Activated T-helper 2 cell treated with anti-CD3 and anti-CD28 coated beads, Interferon-gamma antibody, Interleukin-2, Interleukin-4, amounts not matched to agents 10 μg/mL and 5 μg/mL and 100 μg/mL, durations not matched to agents 14 hours and 24 hours and 36 hours (primary cell): ENCODE measurements around the gene ITGB8. TPM values are rescaled to one million over a fixed set of nuclear protein-coding genes. Genes with fewer than 3 reads are reported as not detected.

Experiments
- DNase-seq: peaks from one replicate; pipeline ENCODE4 v3.0.0; 2021; ENCODE audit warnings: low spot score
- H3K27ac Mint-ChIP-seq: one replicate; pipeline ENCODE4 v1.8.0; 2021; ENCODE audit warnings: mixed read lengths
- H3K27me3 Mint-ChIP-seq: one replicate; pipeline ENCODE4 v1.8.0; 2021; ENCODE audit warnings: low read depth, mixed read lengths
- H3K36me3 Mint-ChIP-seq: one replicate; pipeline ENCODE4 v1.8.0; 2021; ENCODE audit warnings: low read depth, mixed read lengths
- H3K4me1 Mint-ChIP-seq: one replicate; pipeline ENCODE4 v1.8.0; 2021; ENCODE audit warnings: low read depth, mixed read lengths
- H3K4me3 Mint-ChIP-seq: one replicate; pipeline ENCODE4 v1.8.0; 2021; ENCODE audit warnings: low read depth, mild to moderate bottlenecking, moderate library complexity, mixed read lengths
- H3K9me3 Mint-ChIP-seq: one replicate; pipeline ENCODE4 v1.8.0; 2021; ENCODE audit warnings: mixed read lengths
- intact Hi-C: fragments of 100-400 bp; cut with micrococcal nuclease; formaldehyde crosslinking; loops from one replicate; pipeline ENCODE4 v1.15.1; 2023
- total RNA-seq: library from RNA; stranded (reverse); gene quantifications from 2 replicates; pipeline ENCODE4 v1.2.3, GENCODE V29; 2022

The ITGB8 gene
- total RNA-seq, 1 donor from 2014 or later: 0.05 TPM

DNA sequence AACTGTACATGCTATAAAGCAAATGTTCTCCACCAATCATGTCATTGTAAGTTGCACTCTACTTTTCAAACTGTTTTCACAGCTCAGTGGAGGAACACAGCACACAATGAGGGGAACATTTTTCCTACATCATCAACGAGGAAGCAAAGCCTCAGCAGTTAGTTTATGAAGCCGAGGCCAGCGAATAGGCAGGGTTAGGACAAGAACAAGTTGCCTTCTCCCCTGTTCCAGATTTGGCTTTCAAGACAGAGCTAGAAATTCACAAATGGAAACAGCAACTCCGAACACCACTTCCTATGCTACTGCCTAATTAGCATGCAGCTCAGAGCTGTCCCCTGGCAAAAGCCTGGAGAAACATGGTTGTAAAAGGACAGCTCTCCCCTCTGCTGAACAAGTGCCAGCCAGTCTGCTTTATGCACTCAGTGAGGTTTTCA lies 19.8 kb downstream of the ITGB8 start:
- intact Hi-C loops: no loop called here
- DNase-seq: no peak
- Mint-ChIP-seq H3K4me1 (no peaks in the 10 kb centered on the region), H3K27me3 (no peaks in the 10 kb centered on the region), H3K4me3 (no peak overlapping the region), H3K27ac (no peak overlapping the region), H3K36me3 (no peaks in the 10 kb centered on the region), H3K9me3 (no peaks in the 10 kb centered on the region)

DNA sequence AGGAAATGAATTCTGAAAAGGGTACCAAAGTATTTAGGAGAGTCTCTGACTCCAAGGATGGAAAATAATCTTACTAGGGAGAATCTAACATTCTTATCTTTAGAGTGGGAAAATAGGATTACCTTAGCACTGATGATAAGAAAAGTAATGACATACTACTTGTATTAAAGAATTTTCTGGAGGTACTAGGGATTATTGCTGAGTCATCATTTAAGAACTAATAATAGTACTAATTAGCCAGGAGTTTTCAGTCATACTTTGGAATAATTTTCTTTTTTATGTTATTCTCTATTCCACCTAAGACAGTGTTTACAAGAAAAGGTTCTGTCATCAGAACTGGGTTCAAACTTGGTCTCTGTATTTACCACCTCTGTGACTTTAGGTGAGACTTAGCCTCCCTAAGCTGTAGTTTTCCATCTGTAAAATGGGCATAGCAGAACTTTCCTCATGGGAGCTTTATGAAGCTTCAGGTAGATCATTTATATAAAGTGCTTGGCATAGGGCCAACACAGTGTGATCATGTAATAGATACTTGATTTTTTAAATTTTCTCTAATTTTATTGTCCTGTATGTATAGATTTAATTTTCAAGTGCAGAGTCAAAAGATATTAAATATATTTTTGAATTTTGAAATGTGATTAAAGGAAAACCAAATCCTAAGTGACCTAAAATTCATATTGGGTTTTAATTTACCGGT lies 20.4 kb downstream of the ITGB8 start:
- H3K27me3 Mint-ChIP-seq: no peaks in the 10 kb centered on the region
- no peaks in the 10 kb centered on the region for H3K36me3 Mint-ChIP-seq
- intact Hi-C loops: no loop called here
- no peak for DNase-seq
- H3K4me1 Mint-ChIP-seq: no peaks in the 10 kb centered on the region
- no peaks in the 10 kb centered on the region for H3K9me3 Mint-ChIP-seq
- H3K4me3 Mint-ChIP-seq: no peak overlapping the region
- no peak overlapping the region for H3K27ac Mint-ChIP-seq

DNA sequence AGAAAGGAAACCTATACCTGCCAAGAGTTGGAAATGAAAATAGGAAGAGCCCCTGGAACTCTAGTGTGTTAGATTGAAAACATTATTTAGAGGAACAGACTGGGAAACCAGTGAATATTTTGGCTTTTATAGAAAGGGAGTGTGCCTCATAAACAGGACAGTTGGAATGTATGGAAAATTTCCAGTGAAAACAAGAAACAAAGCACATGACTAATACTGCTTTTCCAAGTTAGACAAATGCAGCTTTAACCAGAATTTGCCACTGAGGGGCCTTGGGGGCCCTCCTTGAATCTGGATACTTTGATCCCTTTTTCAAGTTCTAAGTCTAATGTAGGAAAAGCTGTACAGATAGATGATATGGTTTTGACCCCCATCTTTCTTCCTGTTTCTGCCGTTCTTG lies 21.2 kb downstream of the ITGB8 start:
- H3K27ac Mint-ChIP-seq: no peak overlapping the region
- H3K4me1 Mint-ChIP-seq: no peaks in the 10 kb centered on the region
- H3K4me3 Mint-ChIP-seq: no peak overlapping the region
- no peaks in the 10 kb centered on the region for H3K27me3 Mint-ChIP-seq
- no peaks in the 10 kb centered on the region for H3K36me3 Mint-ChIP-seq
- DNase-seq: no peak
- H3K9me3 Mint-ChIP-seq: no peaks in the 10 kb centered on the region
- intact Hi-C loops: no loop called here

DNA sequence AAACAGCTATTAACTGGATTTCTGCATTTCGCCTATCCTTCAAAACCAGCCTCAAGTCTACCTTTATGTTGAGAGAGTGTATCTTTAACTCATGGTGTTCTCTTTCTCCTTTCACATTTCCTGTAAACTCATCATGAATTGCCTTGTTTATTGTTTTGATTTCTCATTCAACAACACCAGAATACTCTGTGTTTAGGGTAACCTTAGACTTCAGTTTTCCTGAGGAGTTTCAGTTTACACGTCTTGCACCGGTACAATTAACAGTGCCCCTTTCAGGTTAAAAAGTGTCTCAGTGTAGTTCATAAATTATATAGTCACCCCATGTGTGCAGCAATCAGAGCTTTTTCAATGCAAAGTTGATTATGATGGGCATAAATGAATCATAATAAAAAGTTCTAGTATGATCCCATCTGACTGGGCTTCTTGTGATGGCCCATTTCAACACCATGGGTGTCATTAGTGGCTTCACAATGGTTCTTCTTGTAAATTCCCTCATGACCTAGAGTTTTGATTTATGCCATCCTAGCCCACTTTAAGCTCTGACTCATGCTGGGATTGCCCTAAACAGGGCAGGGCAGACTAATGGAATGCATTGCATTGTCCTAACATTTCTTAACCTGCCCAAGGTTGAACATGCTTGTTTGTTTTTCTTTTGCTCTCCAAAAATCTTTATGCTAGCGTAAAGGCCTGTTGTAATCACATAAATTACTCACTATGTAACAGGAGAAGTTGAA lies 22.0 kb downstream of the ITGB8 start:
- no peaks in the 10 kb centered on the region for H3K4me1 Mint-ChIP-seq
- no peaks in the 10 kb centered on the region for H3K36me3 Mint-ChIP-seq
- intact Hi-C loops: no loop called here
- no peak overlapping the region for H3K4me3 Mint-ChIP-seq
- no peaks in the 10 kb centered on the region for H3K9me3 Mint-ChIP-seq
- H3K27me3 Mint-ChIP-seq: no peaks in the 10 kb centered on the region
- H3K27ac Mint-ChIP-seq: no peak overlapping the region
- DNase-seq: no peak

- Mint-ChIP-seq H3K27me3 (no peaks in the 10 kb centered on the region), H3K36me3 (no peaks in the 10 kb centered on the region), H3K9me3 (no peaks in the 10 kb centered on the region), H3K4me3 (no peak overlapping the region), H3K4me1 (no peaks in the 10 kb centered on the region), H3K27ac (no peak overlapping the region)
- intact Hi-C loops: no loop called here
- no peak for DNase-seq
These were observed 24.2 kb downstream of the ITGB8 start for GRCh38 chr7:20354610-20355528.

GRCh38 chr7:20358106-20358505 lies 27.4 kb downstream of the ITGB8 start:
- Mint-ChIP-seq H3K36me3 (no peaks in the 10 kb centered on the region), H3K4me3 (no peak overlapping the region), H3K9me3 (no peaks in the 10 kb centered on the region), H3K4me1 (no peaks in the 10 kb centered on the region), H3K27me3 (no peaks in the 10 kb centered on the region), H3K27ac (no peak overlapping the region)
- intact Hi-C loops: no loop called here
- DNase-seq: no peak

- Mint-ChIP-seq H3K4me1 (no peaks in the 10 kb centered on the region), H3K36me3 (no peaks in the 10 kb centered on the region), H3K9me3 (no peaks in the 10 kb centered on the region), H3K27ac (no peak overlapping the region), H3K27me3 (no peaks in the 10 kb centered on the region), H3K4me3 (no peak overlapping the region)
- intact Hi-C loops: no loop called here
- DNase-seq: no peak
These were observed 28.1 kb downstream of the ITGB8 start for GRCh38 chr7:20358762-20359282.

- no peaks in the 10 kb centered on the region for H3K27me3 Mint-ChIP-seq
These were observed 28.8 kb downstream of the ITGB8 start for GRCh38 chr7:20359341-20359963.

DNA sequence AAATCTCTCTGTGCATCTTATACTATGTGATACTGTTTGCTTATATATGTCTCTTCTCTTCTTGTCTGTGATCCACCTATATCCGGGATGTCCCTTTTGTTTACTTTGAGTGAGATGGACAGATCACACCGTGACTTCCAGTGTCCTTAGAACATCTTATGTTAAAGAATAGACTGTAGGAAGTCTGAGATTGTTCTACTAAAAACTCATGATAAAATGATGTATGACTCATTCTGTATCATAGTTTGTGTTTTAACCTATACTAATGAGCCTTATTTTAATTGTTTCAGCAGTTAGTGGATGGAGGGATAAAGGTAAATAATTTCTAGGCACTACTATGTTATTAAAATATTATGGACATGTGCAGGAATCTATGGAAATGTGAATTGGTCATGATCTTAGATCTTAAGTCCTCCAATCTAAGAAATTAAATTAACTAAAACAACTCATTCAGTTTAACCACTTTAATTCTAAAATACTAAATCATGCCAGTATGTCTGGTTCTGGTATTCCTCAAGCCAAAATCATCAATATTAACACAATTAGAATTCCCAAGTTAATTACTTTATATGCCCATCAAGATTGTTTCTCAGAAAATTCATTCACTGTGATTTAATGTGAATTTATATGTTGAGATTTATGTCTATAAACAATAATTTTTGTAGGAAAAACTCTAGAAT lies 32.0 kb downstream of the ITGB8 start:
- Mint-ChIP-seq H3K27ac (no peak overlapping the region), H3K4me3 (no peak overlapping the region), H3K36me3 (no peaks in the 10 kb centered on the region), H3K9me3 (no peaks in the 10 kb centered on the region), H3K4me1 (no peaks in the 10 kb centered on the region), H3K27me3 (no peaks in the 10 kb centered on the region)
- no peak for DNase-seq
- intact Hi-C loops: no loop called here

More at GRCh38 chr7:20359341-20359963, 28.8 kb downstream of the ITGB8 start:
- H3K27ac Mint-ChIP-seq: no peak overlapping the region
- no peak overlapping the region for H3K4me3 Mint-ChIP-seq
- H3K9me3 Mint-ChIP-seq: no peaks in the 10 kb centered on the region
- no peaks in the 10 kb centered on the region for H3K36me3 Mint-ChIP-seq
- intact Hi-C loops: no loop called here
- no peaks in the 10 kb centered on the region for H3K4me1 Mint-ChIP-seq
- DNase-seq: no peak

DNA sequence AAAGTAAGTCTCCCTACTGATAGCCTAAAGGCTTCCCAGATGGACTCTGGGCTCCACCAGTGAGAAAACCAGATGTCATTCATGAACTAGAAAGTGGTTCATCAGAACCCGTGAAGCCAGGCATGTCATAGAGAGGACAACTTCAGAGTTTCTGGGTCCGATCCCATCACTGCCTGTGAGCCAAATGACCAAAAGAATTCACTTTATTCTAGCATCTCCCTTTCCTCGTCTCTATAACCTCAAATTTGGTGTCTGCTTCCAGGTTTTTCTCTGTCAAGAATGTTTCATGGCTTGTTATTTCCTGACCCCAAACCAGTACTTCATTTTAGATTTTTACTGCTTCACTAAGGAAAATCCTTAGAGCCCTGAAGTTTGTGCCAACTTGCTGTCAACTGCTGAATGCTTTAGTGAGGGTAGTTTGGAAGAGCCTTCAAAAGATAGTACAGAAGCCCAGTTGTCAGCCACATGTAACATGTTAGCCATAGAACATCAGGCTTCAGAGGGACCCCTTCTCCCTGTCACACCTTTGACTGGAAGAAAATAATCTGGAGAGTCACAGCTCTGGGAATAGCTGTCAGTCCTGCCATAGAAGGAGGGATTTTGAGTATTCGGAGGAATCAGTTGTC lies 34.0 kb downstream of the ITGB8 start:
- intact Hi-C loops: no loop called here
- no peaks in the 10 kb centered on the region for H3K4me1 Mint-ChIP-seq
- no peak overlapping the region for H3K27ac Mint-ChIP-seq
- H3K9me3 Mint-ChIP-seq: no peaks in the 10 kb centered on the region
- no peaks in the 10 kb centered on the region for H3K27me3 Mint-ChIP-seq
- H3K36me3 Mint-ChIP-seq: no peaks in the 10 kb centered on the region
- H3K4me3 Mint-ChIP-seq: no peak overlapping the region
- no peak for DNase-seq

DNA sequence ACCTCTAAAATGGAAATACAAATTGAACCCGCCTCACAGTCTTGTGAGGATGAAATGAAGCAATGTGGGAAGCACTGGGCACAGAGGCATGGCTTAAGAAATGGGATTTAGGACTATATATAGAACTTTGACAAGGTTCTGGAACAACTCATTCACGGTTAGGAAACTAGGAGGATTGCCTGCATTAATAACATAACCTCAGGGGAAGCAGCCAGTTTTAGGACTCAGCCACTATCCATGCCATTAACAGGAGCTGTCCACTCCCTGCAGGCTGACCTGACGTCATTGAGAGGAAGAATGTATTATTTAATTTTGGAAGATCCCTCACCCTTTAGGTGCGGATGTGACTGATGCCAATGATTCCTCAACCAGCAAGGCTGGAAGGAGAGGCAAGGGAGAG lies 34.8 kb downstream of the ITGB8 start:
- Mint-ChIP-seq H3K36me3 (no peaks in the 10 kb centered on the region), H3K4me1 (no peaks in the 10 kb centered on the region), H3K9me3 (no peaks in the 10 kb centered on the region), H3K27ac (no peak overlapping the region), H3K4me3 (no peak overlapping the region), H3K27me3 (no peaks in the 10 kb centered on the region)
- DNase-seq: no peak
- intact Hi-C loops: no loop called here

GRCh38 chr7:20374399-20374798 lies 43.7 kb downstream of the ITGB8 start:
- Mint-ChIP-seq H3K27me3 (no peaks in the 10 kb centered on the region), H3K36me3 (no peaks in the 10 kb centered on the region), H3K4me1 (no peaks in the 10 kb centered on the region), H3K4me3 (no peak overlapping the region), H3K9me3 (no peaks in the 10 kb centered on the region), H3K27ac (no peak overlapping the region)
- intact Hi-C loops: no loop called here
- DNase-seq: no peak
